GM19351 (cell line): Measurements from ENCODE around the gene PRR5L.

Source experiments
- ATAC-seq: cut with Tn5 transposase; IDR thresholded peaks from one replicate; pipeline ENCODE4 v1.9.1; 2021; ENCODE audit warnings: mild to moderate bottlenecking, moderate library complexity; ENCODE audit not compliant: unreplicated experiment

Gene PRR5L

GRCh38 chr11:36398231-36398953 is 102.3 kb downstream of the PRR5L start:
- ATAC-seq: no peak

GRCh38 chr11:36399236-36399635 is 103.1 kb downstream of the PRR5L start:
- no peak for ATAC-seq

GRCh38 chr11:36399745-36400144 is 103.7 kb downstream of the PRR5L start:
- ATAC-seq: no peak

- no peak for ATAC-seq
These were observed 104.8 kb downstream of the PRR5L start for GRCh38 chr11:36400766-36401455.

GRCh38 chr11:36402568-36403170 is 106.6 kb downstream of the PRR5L start:
- no peak for ATAC-seq

- no peak for ATAC-seq
These were observed 107.6 kb downstream of the PRR5L start for GRCh38 chr11:36403661-36404060.

- no peak for ATAC-seq
These were observed 108.7 kb downstream of the PRR5L start for GRCh38 chr11:36404831-36405230.

- ATAC-seq: no peak
These were observed 109.7 kb downstream of the PRR5L start for GRCh38 chr11:36405585-36406367.

- ATAC-seq: no peak
These were observed 111.3 kb downstream of the PRR5L start for GRCh38 chr11:36407356-36407755.

- ATAC-seq: no peak
These were observed 112.5 kb downstream of the PRR5L start for GRCh38 chr11:36408498-36409136.

GRCh38 chr11:36409152-36409816 is 113.2 kb downstream of the PRR5L start:
- ATAC-seq: no peak

- ATAC-seq: peak; percentile 88
These were observed 115.1 kb downstream of the PRR5L start for GRCh38 chr11:36411202-36411640.

GRCh38 chr11:36412781-36413383 is 116.8 kb downstream of the PRR5L start:
- ATAC-seq: no peak

GRCh38 chr11:36417154-36417553 is 121.1 kb downstream of the PRR5L start:
- peak; percentile 64 for ATAC-seq

GRCh38 chr11:36419791-36420424 is 123.8 kb downstream of the PRR5L start:
- no peak for ATAC-seq

GRCh38 chr11:36421546-36422155 is 125.6 kb downstream of the PRR5L start:
- no peak for ATAC-seq

- no peak for ATAC-seq
These were observed 129.5 kb downstream of the PRR5L start for GRCh38 chr11:36425561-36426081.

GRCh38 chr11:36426226-36426848 is 130.2 kb downstream of the PRR5L start:
- ATAC-seq: no peak
